ENCODE results near the gene CRYBA2.

DNA sequence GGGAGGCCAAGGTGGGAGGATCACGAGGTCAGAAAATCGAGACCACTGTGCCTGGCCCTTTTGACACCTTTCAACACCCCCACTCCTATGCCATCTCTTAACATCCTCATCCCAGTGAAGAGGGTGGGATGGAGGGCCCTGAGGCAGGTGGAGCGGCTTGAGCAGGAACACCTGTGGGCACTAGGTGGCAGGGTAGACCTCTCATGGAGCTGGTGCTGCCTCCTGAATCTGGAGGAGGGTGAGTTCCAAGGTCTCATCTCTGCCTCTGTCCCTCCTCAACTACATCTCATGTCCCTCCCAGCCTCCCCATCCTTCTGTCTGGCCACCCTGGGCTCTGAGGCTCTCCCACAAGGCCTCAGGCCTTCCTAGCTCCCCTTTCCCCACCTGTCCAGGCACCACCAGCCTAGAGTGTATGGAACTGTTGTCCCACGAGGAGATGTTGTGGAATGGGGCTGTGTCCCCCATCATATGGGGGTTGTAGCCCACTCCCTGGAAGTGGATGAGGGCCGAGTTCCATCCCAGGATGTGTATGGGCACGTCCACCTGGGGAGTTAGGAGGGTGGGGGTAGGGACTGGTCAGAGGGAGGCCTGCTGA lies 17.0 kb upstream of the CRYBA2 start:
- no peak for TF ChIP-seq EZH2 (IDR thresholded peaks at IDR 0.05)
- TF ChIP-seq, protein P1, sequence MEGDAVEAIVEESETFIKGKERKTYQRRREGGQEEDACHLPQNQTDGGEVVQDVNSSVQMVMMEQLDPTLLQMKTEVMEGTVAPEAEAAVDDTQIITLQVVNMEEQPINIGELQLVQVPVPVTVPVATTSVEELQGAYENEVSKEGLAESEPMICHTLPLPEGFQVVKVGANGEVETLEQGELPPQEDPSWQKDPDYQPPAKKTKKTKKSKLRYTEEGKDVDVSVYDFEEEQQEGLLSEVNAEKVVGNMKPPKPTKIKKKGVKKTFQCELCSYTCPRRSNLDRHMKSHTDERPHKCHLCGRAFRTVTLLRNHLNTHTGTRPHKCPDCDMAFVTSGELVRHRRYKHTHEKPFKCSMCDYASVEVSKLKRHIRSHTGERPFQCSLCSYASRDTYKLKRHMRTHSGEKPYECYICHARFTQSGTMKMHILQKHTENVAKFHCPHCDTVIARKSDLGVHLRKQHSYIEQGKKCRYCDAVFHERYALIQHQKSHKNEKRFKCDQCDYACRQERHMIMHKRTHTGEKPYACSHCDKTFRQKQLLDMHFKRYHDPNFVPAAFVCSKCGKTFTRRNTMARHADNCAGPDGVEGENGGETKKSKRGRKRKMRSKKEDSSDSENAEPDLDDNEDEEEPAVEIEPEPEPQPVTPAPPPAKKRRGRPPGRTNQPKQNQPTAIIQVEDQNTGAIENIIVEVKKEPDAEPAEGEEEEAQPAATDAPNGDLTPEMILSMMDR (IDR thresholded peaks at IDR 0.05), result peak; percentile 52

All from neural progenitor cell (in vitro differentiated cells).